Measurements from ENCODE around the gene IPO7.

IPO7 gene

DNA sequence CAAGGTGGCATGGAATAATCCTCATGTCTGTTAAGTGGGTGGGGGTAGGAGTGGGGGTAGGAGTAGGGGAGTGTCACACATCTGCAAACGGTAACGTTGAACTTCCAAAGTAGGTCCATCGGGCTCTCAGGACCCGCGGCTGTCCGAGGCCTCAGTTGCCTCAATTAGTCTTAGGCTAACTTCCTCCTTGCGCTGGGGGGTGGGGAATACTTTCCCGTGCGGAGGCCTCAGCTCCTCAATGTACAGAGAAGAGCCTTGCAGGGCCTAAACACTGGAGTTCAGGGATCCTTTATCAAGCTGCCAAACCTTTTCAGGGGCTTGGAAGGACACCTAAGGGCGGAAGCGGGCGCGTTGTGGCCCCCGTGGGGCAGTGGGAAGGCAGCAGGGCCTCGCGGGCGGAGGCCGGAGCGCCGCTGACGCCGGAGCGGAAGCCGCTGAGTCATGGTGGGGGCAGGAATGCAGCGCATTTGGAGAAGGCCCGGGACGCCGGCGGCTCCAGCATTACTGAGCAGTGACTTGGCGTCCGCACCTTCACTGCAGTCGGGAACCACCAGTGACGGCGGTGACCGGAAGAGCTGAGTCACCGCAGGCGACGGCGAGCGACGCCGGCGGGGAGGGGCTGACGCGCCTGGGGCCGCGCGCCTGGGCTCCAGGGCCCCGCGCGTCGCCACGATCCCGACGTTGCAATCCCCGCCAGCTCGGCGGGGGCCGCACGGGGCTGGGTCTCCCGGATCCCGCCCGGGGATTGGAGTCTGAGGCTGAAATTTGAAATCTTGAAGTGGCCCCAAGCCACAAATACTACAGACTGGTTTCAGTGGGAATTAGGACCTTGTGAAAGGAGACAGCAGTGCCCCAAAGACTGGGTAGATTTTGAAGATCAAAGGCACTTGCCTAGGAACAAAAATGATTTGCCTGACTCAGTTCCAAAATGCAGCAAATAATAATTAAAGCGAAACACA is 20.2 kb upstream of the IPO7 start:
- Histone ChIP-seq H3K9ac (ENCODE audit: low read length in 2 of 2) (peak overlapping the region; percentile 97 to 98), H3K4me1 (ENCODE audit: control insufficient read depth, insufficient read depth, low read length) (peaks cover 6% of the 10 kb centered on the region), H3K27me3 (ENCODE audit: control insufficient read depth in 1 of 2, insufficient read depth in 2 of 2, low read length in 2 of 2) (no peaks in the 10 kb centered on the region), H3K4me3 (ENCODE audit: low read length in 2 of 2) (peak overlapping the region; percentile 62 to 77), H3K9me3 (ENCODE audit: control insufficient read depth in 2 of 2, low read length in 2 of 2) (no peaks in the 10 kb centered on the region), H3K36me3 (ENCODE audit: control insufficient read depth in 2 of 2, insufficient read depth in 2 of 2, low read length in 2 of 2) (no peaks in the 10 kb centered on the region), H3K27ac (ENCODE audit: low read length) (peak overlapping the region; percentile 98)

DNA sequence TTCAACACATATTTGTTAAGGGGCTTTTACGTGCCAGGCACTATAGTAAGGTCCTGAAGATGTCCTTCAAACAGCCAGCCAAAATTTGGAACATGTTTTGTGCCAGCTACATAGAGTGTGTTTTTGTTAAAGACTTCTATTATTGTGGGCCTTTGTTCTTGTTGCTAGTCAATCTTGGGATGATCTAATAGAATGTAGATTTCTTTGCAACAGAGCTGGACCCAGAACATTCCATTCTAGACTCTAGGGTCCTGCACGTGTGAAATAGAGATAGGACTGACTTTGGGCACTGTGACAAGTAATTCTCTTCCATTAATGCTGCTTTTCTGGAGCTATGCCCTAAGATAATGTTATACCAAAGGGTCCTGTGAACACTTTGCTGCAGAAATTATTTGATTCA is 16.9 kb upstream of the IPO7 start:
- Histone ChIP-seq H3K9ac (ENCODE audit: low read length in 2 of 2) (no peak overlapping the region), H3K4me3 (ENCODE audit: low read length in 2 of 2) (no peak overlapping the region), H3K27me3 (ENCODE audit: control insufficient read depth in 1 of 2, insufficient read depth in 2 of 2, low read length in 2 of 2) (no peaks in the 10 kb centered on the region), H3K4me1 (ENCODE audit: control insufficient read depth, insufficient read depth, low read length) (peaks cover 6% of the 10 kb centered on the region), H3K36me3 (ENCODE audit: control insufficient read depth in 2 of 2, insufficient read depth in 2 of 2, low read length in 2 of 2) (no peaks in the 10 kb centered on the region), H3K9me3 (ENCODE audit: control insufficient read depth in 2 of 2, low read length in 2 of 2) (no peaks in the 10 kb centered on the region), H3K27ac (ENCODE audit: low read length) (no peak overlapping the region)

DNA sequence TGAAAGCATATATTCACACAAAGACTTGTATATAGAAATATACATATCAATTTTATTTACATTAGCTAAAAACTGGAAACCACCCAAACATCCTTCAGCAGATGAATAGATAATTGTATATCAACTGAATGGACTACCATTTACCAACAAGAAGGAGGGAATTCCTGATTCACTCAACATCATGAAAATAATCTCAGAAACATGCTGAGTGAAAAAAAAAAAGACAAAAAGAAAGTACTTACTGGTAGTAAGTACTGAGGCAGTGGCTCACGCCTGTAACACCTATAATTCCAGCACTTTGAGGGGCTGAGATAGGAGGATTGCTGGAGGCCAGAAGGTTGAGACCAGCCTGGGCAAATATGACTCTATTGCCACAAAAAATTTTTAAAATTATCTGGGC is 7.4 kb upstream of the IPO7 start:
- Histone ChIP-seq H3K9me3 (ENCODE audit: control insufficient read depth in 2 of 2, low read length in 2 of 2) (no peaks in the 10 kb centered on the region), H3K4me1 (ENCODE audit: control insufficient read depth, insufficient read depth, low read length) (peaks cover 12% of the 10 kb centered on the region), H3K27me3 (ENCODE audit: control insufficient read depth in 1 of 2, insufficient read depth in 2 of 2, low read length in 2 of 2) (no peaks in the 10 kb centered on the region), H3K9ac (ENCODE audit: low read length in 2 of 2) (no peak overlapping the region), H3K36me3 (ENCODE audit: control insufficient read depth in 2 of 2, insufficient read depth in 2 of 2, low read length in 2 of 2) (no peaks in the 10 kb centered on the region), H3K27ac (ENCODE audit: low read length) (no peak overlapping the region), H3K4me3 (ENCODE audit: low read length in 2 of 2) (no peak overlapping the region)

DNA sequence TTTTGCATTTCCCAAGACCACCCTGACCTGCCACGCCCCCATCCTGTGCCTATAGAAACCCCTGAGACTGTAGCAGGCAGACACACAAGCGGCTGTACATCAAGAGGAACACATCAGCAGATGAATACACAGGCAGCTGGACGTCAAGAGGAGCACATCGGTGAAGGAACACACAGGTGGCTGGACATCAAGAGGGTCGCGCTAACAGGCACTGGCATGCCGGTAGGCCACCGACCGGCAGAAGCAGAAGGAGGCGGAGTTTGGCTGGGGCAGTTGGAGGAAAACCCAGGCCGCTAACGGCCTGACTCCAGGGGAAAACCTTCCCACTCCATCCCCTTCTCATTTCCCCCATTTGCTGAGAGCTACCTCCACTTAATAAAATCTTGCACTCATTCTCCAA is 5.4 kb upstream of the IPO7 start:
- Histone ChIP-seq H3K9ac (ENCODE audit: low read length in 2 of 2) (no peak overlapping the region), H3K36me3 (ENCODE audit: control insufficient read depth in 2 of 2, insufficient read depth in 2 of 2, low read length in 2 of 2) (no peaks in the 10 kb centered on the region), H3K4me1 (ENCODE audit: control insufficient read depth, insufficient read depth, low read length) (peaks cover 12% of the 10 kb centered on the region), H3K27ac (ENCODE audit: low read length) (no peak overlapping the region), H3K9me3 (ENCODE audit: control insufficient read depth in 2 of 2, low read length in 2 of 2) (no peaks in the 10 kb centered on the region), H3K4me3 (ENCODE audit: low read length in 2 of 2) (no peak overlapping the region), H3K27me3 (ENCODE audit: control insufficient read depth in 1 of 2, insufficient read depth in 2 of 2, low read length in 2 of 2) (no peaks in the 10 kb centered on the region)

DNA sequence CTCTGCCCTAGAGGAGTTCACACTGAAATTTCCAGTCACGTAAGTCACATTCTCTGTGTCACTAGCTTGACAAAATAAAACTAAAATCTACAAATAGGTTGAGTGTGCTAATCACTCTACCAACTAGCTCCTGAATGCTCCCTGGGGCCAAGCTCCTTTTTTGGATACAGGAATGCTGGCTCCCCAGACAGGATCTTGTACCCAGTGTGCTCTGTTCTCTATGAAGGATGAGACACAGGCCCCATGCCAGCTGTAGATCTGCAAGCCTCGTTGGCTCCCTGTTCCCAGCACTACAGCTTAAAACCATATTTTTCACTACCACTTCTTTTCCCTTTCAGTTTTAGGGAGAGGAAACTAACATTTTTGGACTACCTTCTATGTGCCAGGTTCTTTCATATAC is 3.7 kb upstream of the IPO7 start:
- Histone ChIP-seq H3K27me3 (ENCODE audit: control insufficient read depth in 1 of 2, insufficient read depth in 2 of 2, low read length in 2 of 2) (no peaks in the 10 kb centered on the region), H3K36me3 (ENCODE audit: control insufficient read depth in 2 of 2, insufficient read depth in 2 of 2, low read length in 2 of 2) (no peaks in the 10 kb centered on the region), H3K9me3 (ENCODE audit: control insufficient read depth in 2 of 2, low read length in 2 of 2) (no peaks in the 10 kb centered on the region), H3K4me1 (ENCODE audit: control insufficient read depth, insufficient read depth, low read length) (peaks cover 18% of the 10 kb centered on the region), H3K9ac (ENCODE audit: low read length in 2 of 2) (peak overlapping the region in 1 of 2 donors; percentile 7), H3K4me3 (ENCODE audit: low read length in 2 of 2) (no peak overlapping the region), H3K27ac (ENCODE audit: low read length) (peak overlapping the region; percentile 0)

DNA sequence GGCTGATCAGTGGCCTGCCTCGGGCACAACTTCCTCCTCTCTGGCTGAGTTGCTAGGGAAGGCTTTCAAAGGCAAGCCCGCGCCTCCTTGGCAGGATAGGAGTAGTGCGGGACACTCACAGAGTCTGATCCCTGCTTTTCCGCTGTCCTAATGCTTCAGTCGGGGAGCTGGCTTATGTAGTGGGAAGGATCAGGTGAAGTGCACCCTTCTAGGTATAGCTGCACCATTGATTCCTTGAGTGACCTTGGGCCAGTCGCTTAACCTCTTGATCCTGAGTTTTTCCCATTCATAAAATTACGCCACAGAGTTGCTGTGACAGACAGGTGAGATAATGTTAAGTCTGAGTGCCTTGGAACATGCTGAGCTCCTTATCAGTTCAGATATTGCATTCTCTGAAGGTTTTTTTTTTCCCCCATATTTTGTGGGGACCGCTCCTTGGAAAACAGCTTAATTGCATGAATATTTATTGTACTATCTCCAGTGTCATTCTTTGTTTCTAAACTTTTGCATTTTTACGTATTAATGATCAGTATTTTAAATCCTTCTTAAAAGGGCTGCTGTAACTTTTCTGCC is 961 bp downstream of the IPO7 start:
- H3K27me3 ChIP-seq (ENCODE audit: control insufficient read depth in 1 of 2, insufficient read depth in 2 of 2, low read length in 2 of 2): no peaks in the 10 kb centered on the region
- peaks cover 17% of the 10 kb centered on the region for H3K4me1 ChIP-seq (ENCODE audit: control insufficient read depth, insufficient read depth, low read length)
- H3K9ac ChIP-seq (ENCODE audit: low read length in 2 of 2): peak overlapping the region; percentile 94 to 95
- H3K27ac ChIP-seq (ENCODE audit: low read length): peak overlapping the region; percentile 93
- no peaks in the 10 kb centered on the region for H3K9me3 ChIP-seq (ENCODE audit: control insufficient read depth in 2 of 2, low read length in 2 of 2)
- peak overlapping the region; percentile 93 to 94 for H3K4me3 ChIP-seq (ENCODE audit: low read length in 2 of 2)
- no peaks in the 10 kb centered on the region for H3K36me3 ChIP-seq (ENCODE audit: control insufficient read depth in 2 of 2, insufficient read depth in 2 of 2, low read length in 2 of 2)

DNA sequence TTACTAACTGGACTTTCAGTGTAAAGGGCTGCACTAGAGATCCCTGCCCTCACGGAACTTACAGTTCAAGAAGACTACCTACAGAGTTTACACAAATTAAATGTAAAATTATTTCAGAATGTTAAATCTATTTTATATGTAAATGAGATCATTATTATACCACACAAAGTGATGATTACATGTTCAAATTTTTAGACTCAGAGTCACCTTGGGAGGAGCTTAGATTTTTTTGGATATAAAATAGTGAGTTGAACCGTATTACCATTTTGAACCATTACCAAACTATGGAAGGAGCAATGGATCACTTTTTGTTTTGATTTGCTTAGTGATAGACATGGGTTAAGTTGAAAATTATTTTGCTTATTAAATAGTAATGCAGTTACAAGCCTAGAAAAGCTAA is 1.6 kb downstream of the IPO7 start:
- no peak overlapping the region for H3K27ac ChIP-seq (ENCODE audit: low read length)
- no peaks in the 10 kb centered on the region for H3K36me3 ChIP-seq (ENCODE audit: control insufficient read depth in 2 of 2, insufficient read depth in 2 of 2, low read length in 2 of 2)
- H3K9me3 ChIP-seq (ENCODE audit: control insufficient read depth in 2 of 2, low read length in 2 of 2): no peaks in the 10 kb centered on the region
- H3K4me1 ChIP-seq (ENCODE audit: control insufficient read depth, insufficient read depth, low read length): peaks cover 12% of the 10 kb centered on the region
- H3K9ac ChIP-seq (ENCODE audit: low read length in 2 of 2): no peak overlapping the region
- peak overlapping the region; percentile 93 to 94 for H3K4me3 ChIP-seq (ENCODE audit: low read length in 2 of 2)
- no peaks in the 10 kb centered on the region for H3K27me3 ChIP-seq (ENCODE audit: control insufficient read depth in 1 of 2, insufficient read depth in 2 of 2, low read length in 2 of 2)

DNA sequence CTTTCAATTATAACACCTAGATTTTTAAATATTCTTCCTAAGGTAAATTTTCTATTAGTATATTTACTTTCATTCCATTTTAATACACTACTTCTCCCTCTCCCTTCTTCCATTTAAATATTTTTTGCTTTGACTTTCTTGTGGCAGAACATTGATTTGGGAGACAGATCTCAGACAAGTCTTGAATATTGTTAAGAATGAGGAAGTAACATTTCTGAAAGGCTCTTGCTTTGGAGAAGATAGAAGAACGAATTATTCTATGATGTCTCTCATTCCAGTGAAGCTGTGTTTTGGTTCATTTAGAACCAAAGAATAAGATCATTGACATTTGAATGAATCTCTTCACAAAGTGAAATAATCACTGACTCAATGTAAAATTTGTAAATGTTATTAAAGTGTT is 2.4 kb downstream of the IPO7 start:
- no peak overlapping the region for H3K9ac ChIP-seq (ENCODE audit: low read length in 2 of 2)
- no peak overlapping the region for H3K27ac ChIP-seq (ENCODE audit: low read length)
- H3K4me3 ChIP-seq (ENCODE audit: low read length in 2 of 2): no peak overlapping the region
- peaks cover 6% of the 10 kb centered on the region for H3K4me1 ChIP-seq (ENCODE audit: control insufficient read depth, insufficient read depth, low read length)
- no peaks in the 10 kb centered on the region for H3K9me3 ChIP-seq (ENCODE audit: control insufficient read depth in 2 of 2, low read length in 2 of 2)
- H3K36me3 ChIP-seq (ENCODE audit: control insufficient read depth in 2 of 2, insufficient read depth in 2 of 2, low read length in 2 of 2): no peaks in the 10 kb centered on the region
- H3K27me3 ChIP-seq (ENCODE audit: control insufficient read depth in 1 of 2, insufficient read depth in 2 of 2, low read length in 2 of 2): no peaks in the 10 kb centered on the region

DNA sequence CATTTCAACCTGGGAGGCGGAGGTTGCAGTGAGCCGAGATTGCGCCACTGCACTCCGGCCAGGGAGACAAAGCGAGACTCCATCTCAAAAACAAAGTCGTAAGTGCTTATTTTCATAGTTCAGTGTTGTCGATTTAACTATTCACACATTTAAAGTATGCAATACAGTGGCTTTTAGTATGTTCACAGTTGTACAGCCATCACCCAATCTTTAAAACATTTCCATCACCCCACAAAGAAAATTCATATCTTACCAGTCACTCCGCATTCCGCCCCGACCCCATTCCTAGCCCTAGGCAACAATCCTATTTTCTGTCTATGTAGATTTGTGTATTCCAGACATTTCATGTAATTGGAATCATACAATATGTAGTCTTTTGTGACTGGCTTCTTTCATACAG is 11.9 kb downstream of the IPO7 start:
- Histone ChIP-seq H3K9ac (ENCODE audit: low read length in 2 of 2) (no peak overlapping the region), H3K4me3 (ENCODE audit: low read length in 2 of 2) (no peak overlapping the region), H3K27me3 (ENCODE audit: control insufficient read depth in 1 of 2, insufficient read depth in 2 of 2, low read length in 2 of 2) (no peaks in the 10 kb centered on the region), H3K27ac (ENCODE audit: low read length) (no peak overlapping the region), H3K4me1 (ENCODE audit: control insufficient read depth, insufficient read depth, low read length) (no peaks in the 10 kb centered on the region), H3K9me3 (ENCODE audit: control insufficient read depth in 2 of 2, low read length in 2 of 2) (no peaks in the 10 kb centered on the region), H3K36me3 (ENCODE audit: control insufficient read depth in 2 of 2, insufficient read depth in 2 of 2, low read length in 2 of 2) (no peaks in the 10 kb centered on the region)

DNA sequence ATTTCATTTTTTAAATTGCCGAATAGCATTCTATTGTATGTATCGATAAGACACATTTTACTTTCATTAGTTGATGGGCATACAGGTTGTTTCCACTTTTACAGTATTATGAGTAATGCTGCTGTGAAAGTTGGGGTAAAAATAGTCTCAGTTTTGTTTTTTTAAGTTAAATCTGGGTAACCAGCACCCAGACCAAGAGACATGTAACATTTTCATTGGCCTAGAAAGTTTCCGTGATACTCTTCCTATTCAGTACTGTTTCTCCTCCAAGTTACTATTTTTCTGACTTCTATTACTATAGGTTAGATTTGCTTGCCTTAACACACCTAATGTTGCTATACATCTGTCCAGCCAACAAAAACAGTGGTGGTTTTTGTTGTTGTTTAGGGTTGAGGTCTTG is 12.3 kb downstream of the IPO7 start:
- H3K9ac ChIP-seq (ENCODE audit: low read length in 2 of 2): no peak overlapping the region
- no peaks in the 10 kb centered on the region for H3K36me3 ChIP-seq (ENCODE audit: control insufficient read depth in 2 of 2, insufficient read depth in 2 of 2, low read length in 2 of 2)
- H3K4me3 ChIP-seq (ENCODE audit: low read length in 2 of 2): no peak overlapping the region
- no peaks in the 10 kb centered on the region for H3K4me1 ChIP-seq (ENCODE audit: control insufficient read depth, insufficient read depth, low read length)
- H3K27ac ChIP-seq (ENCODE audit: low read length): no peak overlapping the region
- H3K27me3 ChIP-seq (ENCODE audit: control insufficient read depth in 1 of 2, insufficient read depth in 2 of 2, low read length in 2 of 2): no peaks in the 10 kb centered on the region
- H3K9me3 ChIP-seq (ENCODE audit: control insufficient read depth in 2 of 2, low read length in 2 of 2): no peaks in the 10 kb centered on the region

Measured in stomach smooth muscle (tissue), 2 donors.